ENCODE results near the gene DPP7.
"Not testable (repeated sequence)": the region's sequence is repeated elsewhere in the genome, so short reads cannot be mapped to it uniquely, and the experiment has no call there.

The DPP7 gene

DNA sequence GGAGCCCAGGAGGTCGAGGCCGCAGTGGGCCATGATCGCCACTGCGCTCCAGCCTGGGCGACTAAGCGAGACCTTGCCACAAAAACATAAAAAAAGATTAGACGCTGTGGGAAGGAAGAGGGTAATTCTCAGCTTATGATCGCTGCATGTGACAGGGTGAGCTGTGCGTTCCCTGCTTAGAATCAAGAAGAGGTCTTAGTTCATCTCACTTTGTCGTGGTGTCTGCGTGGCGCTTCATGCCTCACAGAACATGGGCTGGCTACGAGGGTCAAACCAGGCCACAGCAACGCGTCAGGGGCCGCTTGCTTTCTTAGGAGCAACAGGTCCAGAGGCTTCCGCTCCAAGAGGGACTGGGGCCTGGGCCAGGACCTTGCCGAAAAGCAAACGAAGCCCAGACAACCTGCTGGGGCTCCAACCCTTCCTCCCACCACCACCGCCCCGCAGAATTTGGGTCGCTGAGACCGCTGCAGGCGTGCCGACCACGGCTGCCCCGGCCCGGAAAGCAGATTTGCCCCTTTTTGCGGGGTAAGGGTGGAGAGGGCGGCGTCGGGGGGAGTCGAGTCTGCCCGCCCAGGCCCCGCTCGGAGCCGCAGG lies 14.4 kb upstream of the DPP7 start:
- Mint-ChIP-seq H3K9me3 (no peaks in the 10 kb centered on the region), H3K36me3 (peaks cover 2% of the 10 kb centered on the region), H3K27me3 (peaks cover 17% of the 10 kb centered on the region), H3K27ac (peak overlapping the region; percentile 93), H3K4me3 (peak overlapping the region; percentile 80), H3K4me1 (peaks cover 30% of the 10 kb centered on the region)
- CTCF ChIA-PET = interaction anchor here (0.8 to 2.4 kb wide), 7 partner anchors 10 to 108 kb away, joined by 3 to 12 read pairs (median 4); partner anchors contain the start of genes GRIN1 and RNF208
- DNase-seq = no peak

DNA sequence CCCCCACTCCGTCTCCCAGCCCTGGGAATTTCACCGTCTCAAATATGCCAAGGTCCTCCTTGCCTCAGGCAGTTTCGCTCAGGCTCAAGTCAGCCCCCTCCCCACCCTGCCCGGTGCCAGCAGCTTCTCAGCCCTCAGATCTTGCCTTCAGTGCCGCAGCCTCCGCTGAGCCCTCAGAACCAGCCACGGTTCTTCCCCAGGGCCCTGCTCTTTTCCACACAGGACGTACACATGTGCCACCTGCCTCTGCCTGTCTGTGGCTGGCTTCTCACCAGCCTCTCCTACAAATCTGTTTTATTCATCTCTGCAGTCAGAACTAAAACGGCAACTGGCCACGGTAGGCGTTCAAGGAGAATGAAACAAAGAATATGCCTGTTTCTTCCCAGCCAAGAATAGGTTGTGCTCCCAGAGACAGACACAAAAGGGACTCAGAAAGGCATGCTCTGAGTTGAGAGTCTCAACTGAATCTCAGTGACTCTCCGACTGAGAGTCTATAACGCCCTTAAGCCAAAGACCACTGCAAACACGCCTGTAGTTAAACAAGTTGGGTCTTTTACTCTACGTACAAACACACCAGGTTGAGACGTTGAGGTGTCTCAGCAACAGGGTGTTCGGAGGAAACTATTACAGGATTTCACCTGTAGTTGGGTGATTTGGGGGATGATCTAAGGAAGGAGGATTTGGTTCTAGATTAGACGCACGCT lies 13.8 kb upstream of the DPP7 start:
- CTCF ChIA-PET = interaction anchor here (0.8 to 2.5 kb wide), 7 partner anchors 32 to 109 kb away, joined by 3 to 12 read pairs (median 7); no protein-coding TSS in a partner anchor
- peak overlapping the region; percentile 93 for H3K27ac Mint-ChIP-seq
- no peaks in the 10 kb centered on the region for H3K9me3 Mint-ChIP-seq
- H3K4me3 Mint-ChIP-seq = peak overlapping the region; percentile 80
- H3K4me1 Mint-ChIP-seq = peaks cover 33% of the 10 kb centered on the region
- H3K27me3 Mint-ChIP-seq = peaks cover 14% of the 10 kb centered on the region
- peak; percentile 44 for DNase-seq
- peaks cover 2% of the 10 kb centered on the region for H3K36me3 Mint-ChIP-seq

DNA sequence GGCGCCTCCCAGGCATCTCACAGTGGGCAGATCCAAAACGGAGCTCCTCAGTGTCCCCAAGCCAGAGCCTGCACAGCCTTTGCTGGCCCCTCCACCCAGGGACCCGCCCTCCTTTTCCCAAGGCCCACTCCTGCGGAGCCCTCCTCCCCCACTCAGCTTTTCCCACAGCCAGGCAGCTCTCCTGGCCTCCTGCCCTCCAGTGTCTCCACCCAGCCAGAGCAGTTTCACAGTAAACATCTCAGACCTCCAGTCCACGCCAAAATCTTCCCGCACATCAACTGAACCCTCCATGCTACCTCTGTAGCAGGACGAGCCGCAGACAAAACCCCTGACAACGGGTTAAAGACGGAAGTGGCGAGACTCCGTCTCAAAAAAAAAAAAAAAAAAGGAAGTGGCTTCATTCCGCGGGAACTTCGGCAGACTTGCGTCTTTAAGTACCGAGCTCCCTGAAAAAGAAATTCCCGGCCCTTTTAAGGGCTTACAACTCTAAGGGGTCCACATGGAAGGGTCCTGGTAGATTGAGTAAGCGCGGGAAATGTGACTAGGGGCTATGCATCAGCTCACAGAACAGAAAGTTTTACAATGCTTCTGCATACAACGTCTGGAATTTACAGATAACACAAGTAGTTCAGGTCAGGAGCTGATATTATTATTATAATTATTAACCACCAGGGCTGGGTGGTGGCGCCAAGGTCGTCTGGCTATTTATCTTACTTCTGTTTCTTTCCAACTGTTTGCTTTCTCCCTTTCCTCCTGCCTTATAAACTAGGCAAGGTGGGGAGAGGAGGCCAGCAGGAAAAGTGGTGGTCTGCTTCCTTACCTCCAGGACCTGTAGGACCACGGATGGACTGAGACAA lies 13.0 kb upstream of the DPP7 start:
- Mint-ChIP-seq H3K27ac (peak overlapping the region; percentile 93), H3K36me3 (peaks cover 2% of the 10 kb centered on the region), H3K9me3 (no peaks in the 10 kb centered on the region), H3K4me3 (peak overlapping the region; percentile 80), H3K27me3 (peaks cover 12% of the 10 kb centered on the region), H3K4me1 (peaks cover 37% of the 10 kb centered on the region)
- CTCF ChIA-PET = interaction anchor here (0.8 to 2.5 kb wide), 5 partner anchors 32 to 109 kb away, joined by 3 to 12 read pairs (median 6); no protein-coding TSS in a partner anchor
- peak; percentile 62 for DNase-seq

GRCh38 chr9:137126786-137127185 lies 12.3 kb upstream of the DPP7 start:
- H3K27me3 Mint-ChIP-seq = peaks cover 10% of the 10 kb centered on the region
- peak overlapping the region; percentile 82 for H3K27ac Mint-ChIP-seq
- peak overlapping the region; percentile 80 for H3K4me3 Mint-ChIP-seq
- CTCF ChIA-PET = interaction anchor here (0.9 to 2.5 kb wide), 4 partner anchors 31 to 109 kb away, joined by 3 to 12 read pairs (median 7); no protein-coding TSS in a partner anchor
- peaks cover 38% of the 10 kb centered on the region for H3K4me1 Mint-ChIP-seq
- no peaks in the 10 kb centered on the region for H3K9me3 Mint-ChIP-seq
- peaks cover 2% of the 10 kb centered on the region for H3K36me3 Mint-ChIP-seq
- no peak for DNase-seq

DNA sequence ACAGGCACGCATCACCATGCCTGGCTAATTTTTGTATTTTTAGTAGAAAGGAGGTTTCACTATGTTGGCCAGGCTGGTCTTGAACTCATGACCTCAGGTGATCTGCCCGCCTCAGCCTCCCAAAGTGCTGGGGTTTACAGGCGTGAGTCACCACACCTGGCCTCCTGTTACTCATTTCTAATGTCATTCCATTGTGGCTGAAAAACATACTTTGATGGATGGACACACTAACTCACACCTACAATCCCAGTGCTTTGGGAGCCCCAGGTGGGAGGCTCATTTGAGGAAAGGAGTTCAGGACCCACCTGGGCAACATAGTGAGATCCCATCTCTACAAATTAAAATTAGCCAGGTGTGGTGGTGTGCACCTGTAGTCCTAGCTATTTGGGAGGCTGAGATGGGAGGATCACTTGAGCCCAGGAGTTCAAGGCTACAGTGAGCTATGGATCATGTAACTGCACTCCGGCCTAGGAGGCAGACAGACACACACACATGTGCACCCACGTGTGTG lies 9.5 kb upstream of the DPP7 start:
- H3K4me3 Mint-ChIP-seq, H3K36me3 Mint-ChIP-seq, H3K9me3 Mint-ChIP-seq, DNase-seq, H3K27me3 Mint-ChIP-seq: not testable (repeated sequence)
- peaks cover 36% of the 10 kb centered on the region for H3K4me1 Mint-ChIP-seq
- peak overlapping the region; percentile 19 for H3K27ac Mint-ChIP-seq
- CTCF ChIA-PET = interaction anchor here (1.0 to 2.0 kb wide), 6 partner anchors 53 to 113 kb away, joined by 3 to 11 read pairs (median 4); partner anchors contain the start of gene RNF224

GRCh38 chr9:137123468-137123837 lies 8.9 kb upstream of the DPP7 start:
- no peak overlapping the region for H3K4me3 Mint-ChIP-seq
- CTCF ChIA-PET = interaction anchor here (1.0 to 2.0 kb wide), 7 partner anchors 53 to 114 kb away, joined by 3 to 11 read pairs (median 4); partner anchors contain the start of gene RNF224
- no peaks in the 10 kb centered on the region for H3K27me3 Mint-ChIP-seq
- H3K4me1 Mint-ChIP-seq = peaks cover 31% of the 10 kb centered on the region
- no peak for DNase-seq
- no peak overlapping the region for H3K27ac Mint-ChIP-seq
- peaks cover 2% of the 10 kb centered on the region for H3K36me3 Mint-ChIP-seq
- H3K9me3 Mint-ChIP-seq = no peaks in the 10 kb centered on the region

DNA sequence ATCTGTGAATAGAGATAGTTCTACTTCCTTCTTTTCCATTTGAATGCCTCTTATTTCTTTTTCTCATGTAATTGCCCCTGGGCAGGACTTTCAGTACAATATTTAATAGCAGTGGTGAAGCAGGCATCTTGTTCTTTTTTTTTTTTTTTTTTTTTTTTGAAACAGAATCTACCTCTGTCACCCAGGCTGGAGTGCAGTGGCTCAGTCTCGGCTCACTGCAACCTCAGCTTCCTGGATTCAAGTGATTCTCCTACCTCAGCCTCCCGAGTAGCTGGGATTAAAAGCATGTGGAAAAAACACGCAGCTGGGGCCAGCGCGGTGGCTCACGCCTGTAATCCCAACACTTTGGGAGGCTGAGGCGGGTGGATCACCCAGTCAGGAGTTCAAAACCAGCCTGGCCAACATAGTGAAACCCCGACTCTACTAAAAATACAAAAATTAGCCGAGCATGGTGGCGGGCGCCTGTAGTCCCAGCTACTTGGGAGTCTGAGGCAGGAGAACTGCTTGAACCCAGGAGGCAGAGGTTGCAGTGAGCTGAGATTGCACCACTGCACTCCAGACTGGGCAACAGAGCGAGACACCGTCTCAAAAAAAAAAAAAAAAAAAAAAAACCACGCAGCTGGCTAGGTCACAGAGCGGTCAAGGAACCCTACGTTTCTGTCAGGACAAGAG lies 8.4 kb upstream of the DPP7 start:
- H3K4me3 Mint-ChIP-seq, H3K27me3 Mint-ChIP-seq, H3K9me3 Mint-ChIP-seq, DNase-seq, H3K27ac Mint-ChIP-seq, H3K36me3 Mint-ChIP-seq: not testable (repeated sequence)
- CTCF ChIA-PET = interaction anchor here (0.7 to 2.0 kb wide), 7 partner anchors 35 to 114 kb away, joined by 3 to 11 read pairs (median 4); partner anchors contain the start of gene RNF224
- peaks cover 25% of the 10 kb centered on the region for H3K4me1 Mint-ChIP-seq

- not testable (repeated sequence) for H3K9me3 Mint-ChIP-seq, H3K27me3 Mint-ChIP-seq, H3K36me3 Mint-ChIP-seq, H3K4me3 Mint-ChIP-seq, DNase-seq, H3K27ac Mint-ChIP-seq
- CTCF ChIA-PET = interaction anchor here (0.7 to 2.0 kb wide), 5 partner anchors 36 to 115 kb away, joined by 3 to 11 read pairs (median 4); partner anchors contain the start of genes CYSRT1 and RNF224
- H3K4me1 Mint-ChIP-seq = peaks cover 18% of the 10 kb centered on the region
Measured at GRCh38 chr9:137121927-137122795, 7.6 kb upstream of the DPP7 start.

GRCh38 chr9:137118092-137118603 lies 3.6 kb upstream of the DPP7 start:
- H3K9me3 Mint-ChIP-seq, H3K4me1 Mint-ChIP-seq, H3K36me3 Mint-ChIP-seq, DNase-seq, H3K4me3 Mint-ChIP-seq, H3K27me3 Mint-ChIP-seq, H3K27ac Mint-ChIP-seq: not testable (repeated sequence)
- CTCF ChIA-PET = interaction anchor here (1.0 to 2.0 kb wide), 4 partner anchors 12 to 118 kb away, joined by 3 to 19 read pairs (median 6); partner anchors contain the start of genes CYSRT1 and RNF224

GRCh38 chr9:137117269-137117731 lies 2.8 kb upstream of the DPP7 start:
- H3K27ac Mint-ChIP-seq = no peak overlapping the region
- DNase-seq = no peak
- H3K36me3 Mint-ChIP-seq = peaks cover 3% of the 10 kb centered on the region
- H3K9me3 Mint-ChIP-seq = no peaks in the 10 kb centered on the region
- H3K4me3 Mint-ChIP-seq = no peak overlapping the region
- CTCF ChIA-PET = interaction anchor here (0.8 to 2.0 kb wide), 3 partner anchors 14 to 119 kb away, joined by 3 to 19 read pairs (median 9); partner anchors contain the start of genes CYSRT1 and RNF224
- no peaks in the 10 kb centered on the region for H3K27me3 Mint-ChIP-seq
- H3K4me1 Mint-ChIP-seq = peaks cover 8% of the 10 kb centered on the region

- no peak overlapping the region for H3K4me3 Mint-ChIP-seq
- H3K36me3 Mint-ChIP-seq = peaks cover 3% of the 10 kb centered on the region
- H3K27me3 Mint-ChIP-seq = no peaks in the 10 kb centered on the region
- no peaks in the 10 kb centered on the region for H3K9me3 Mint-ChIP-seq
- DNase-seq = no peak
- peaks cover 8% of the 10 kb centered on the region for H3K4me1 Mint-ChIP-seq
- CTCF ChIA-PET = interaction anchor here (0.8 to 2.6 kb wide), 3 partner anchors 14 to 120 kb away, joined by 3 to 19 read pairs (median 7); partner anchors contain the start of genes CYSRT1 and RNF224
- H3K27ac Mint-ChIP-seq = no peak overlapping the region
Measured at GRCh38 chr9:137116728-137117127, 2.2 kb upstream of the DPP7 start.

DNA sequence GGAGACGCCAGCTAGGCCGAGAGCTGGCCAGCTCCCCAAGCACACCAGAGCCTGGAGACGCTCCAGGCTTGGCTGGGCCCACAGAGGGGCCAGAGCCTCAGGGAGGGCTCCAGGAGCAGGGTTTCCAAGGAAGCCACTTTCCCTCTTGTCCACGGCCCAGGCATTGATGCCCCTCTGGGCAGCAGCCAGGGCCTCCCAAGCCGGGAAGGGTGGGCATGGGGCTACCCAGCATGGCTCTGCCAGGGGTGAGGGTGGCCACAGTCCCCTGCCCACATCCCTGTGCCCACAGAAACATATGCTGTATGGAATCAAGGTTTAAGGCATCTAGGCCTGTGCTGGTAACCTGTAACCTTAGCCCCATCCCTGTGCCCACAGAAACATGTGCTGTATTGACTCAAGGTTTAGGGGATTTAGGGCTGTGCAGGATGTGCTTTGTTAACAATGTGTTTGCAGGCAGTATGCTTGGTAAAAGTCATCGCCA lies 1.5 kb upstream of the DPP7 start:
- no peak for DNase-seq
- CTCF ChIA-PET = interaction anchor here (1.2 to 2.6 kb wide), 3 partner anchors 20 to 120 kb away, joined by 4 to 7 read pairs (median 4); partner anchors contain the start of gene MAN1B1
- Mint-ChIP-seq H3K9me3 (no peaks in the 10 kb centered on the region), H3K27ac (no peak overlapping the region), H3K4me3 (no peak overlapping the region), H3K27me3 (no peaks in the 10 kb centered on the region), H3K36me3 (peaks cover 3% of the 10 kb centered on the region), H3K4me1 (peaks cover 8% of the 10 kb centered on the region)

Data from activated naive CD4-positive, alpha-beta T cell treated with anti-CD3 and anti-CD28 coated beads, Interleukin-2, amount 10 ng/mL, durations not matched to agents 7 days and 5 days (primary cell).